Fibroblast of lung (primary cell): ENCODE measurements around the gene PPFIA2. TPM values are rescaled to one million over a fixed set of nuclear protein-coding genes. Genes with fewer than 3 reads are reported as not detected.

Source experiments
- DNase-seq, 2 donors: peaks; one replicate each; pipeline versions ENCODE4 v3.0.0 to v3.0.0-alpha.2; 2010; ENCODE audit warnings: low read depth in 2 of 2
- H2AFZ ChIP-seq: 2 replicates; pipeline ENCODE4 v1.5.1; 2012; ENCODE audit warnings: low read length, control low read depth, inconsistent platforms
- H3K27ac ChIP-seq: 2 replicates; pipeline ENCODE4 v1.5.1; 2011; ENCODE audit warnings: low read length, control low read depth; ENCODE audit not compliant: insufficient read depth
- H3K27me3 ChIP-seq: 2 replicates; pipeline ENCODE4 v1.5.1; 2011; ENCODE audit warnings: mild to moderate bottlenecking, low read length; ENCODE audit not compliant: control insufficient read depth, insufficient read depth
- H3K36me3 ChIP-seq: 2 replicates; pipeline ENCODE4 v1.5.1; 2011; ENCODE audit warnings: low read length; ENCODE audit not compliant: control insufficient read depth, insufficient read depth
- H3K4me1 ChIP-seq: 2 replicates; pipeline ENCODE4 v1.5.1; 2011; ENCODE audit warnings: low read length; ENCODE audit not compliant: control insufficient read depth, insufficient read depth; ENCODE audit errors: extremely low read depth
- H3K4me2 ChIP-seq: 2 replicates; pipeline ENCODE4 v1.5.1; 2011; ENCODE audit warnings: low read length, control low read depth; ENCODE audit not compliant: insufficient read depth; ENCODE audit errors: extremely low read depth
- H3K4me3 ChIP-seq, 4 experiments: fragments of 200-600 bp in 1 of 4; sonication (generic) in 1 of 4; replicated peaks in 1 of 4; 2 replicates each; pipeline ENCODE4 v1.5.1; 2011 to 2016; ENCODE audit warnings: low read length in 4 of 4, low read depth in 3 of 4, mild to moderate bottlenecking in 3 of 4, control low read depth in 2 of 4, inconsistent platforms in 1 of 4, mixed read lengths in 1 of 4; ENCODE audit not compliant: insufficient read depth in 1 of 4; ENCODE audit errors: control extremely low read depth in 1 of 4
- H3K79me2 ChIP-seq: 2 replicates; pipeline ENCODE4 v1.5.1; 2012; ENCODE audit warnings: mild to moderate bottlenecking, low read length, inconsistent platforms; ENCODE audit not compliant: control insufficient read depth, insufficient read depth
- H3K9ac ChIP-seq: 2 replicates; pipeline ENCODE4 v1.5.1; 2011; ENCODE audit warnings: mild to moderate bottlenecking, low read length, control low read depth; ENCODE audit not compliant: insufficient read depth
- H3K9me3 ChIP-seq: 2 replicates; pipeline ENCODE4 v1.5.1; 2012; ENCODE audit warnings: low read depth, low read length; ENCODE audit not compliant: control insufficient read depth, insufficient read depth
- H4K20me1 ChIP-seq: 2 replicates; pipeline ENCODE4 v1.5.1; 2011; ENCODE audit warnings: low read length; ENCODE audit not compliant: control insufficient read depth, insufficient read depth; ENCODE audit errors: extremely low read depth
- EZH2 ChIP-seq: IDR thresholded peaks from 2 replicates; pipeline ENCODE4 v1.5.1; 2012; ENCODE audit warnings: low read length, control low read depth, mild to moderate bottlenecking; ENCODE audit errors: missing control alignments
- polyA plus RNA-seq, 2 donors: library from polyadenylated mRNA; depleted of rRNA in 1 of 2; stranded (reverse) in 1 of 2; unstranded in 1 of 2; fragments of >200 nt; gene quantifications; 2 replicates each; pipeline ENCODE4 v1.2.1, GENCODE V29; 2011 to 2012; ENCODE audit warnings: missing spikeins in 1 of 2
- total RNA-seq: library from RNA; depleted of rRNA; stranded (reverse); fragments of >200 nt; gene quantifications from 2 replicates; pipeline ENCODE4 v1.2.1, GENCODE V29; 2014
- TF ChIP-seq, protein P1 (sequence below), 2 donors: IDR thresholded peaks in 1 of 2; conservative IDR thresholded peaks in 1 of 2; 1 replicate in 1 of 2; 2 replicates in 1 of 2; pipeline ENCODE4 v1.5.1; 2011 to 2012; ENCODE audit warnings: low read length in 2 of 2, control low read depth in 1 of 2, inconsistent platforms in 1 of 2, low read depth in 1 of 2, mild to moderate bottlenecking in 1 of 2

The PPFIA2 gene
- total and polyA plus RNA-seq, 2 donors (not counting 1 experiment from before 2014, with no cell fraction given), result 0.54 to 2.1 TPM

DNA sequence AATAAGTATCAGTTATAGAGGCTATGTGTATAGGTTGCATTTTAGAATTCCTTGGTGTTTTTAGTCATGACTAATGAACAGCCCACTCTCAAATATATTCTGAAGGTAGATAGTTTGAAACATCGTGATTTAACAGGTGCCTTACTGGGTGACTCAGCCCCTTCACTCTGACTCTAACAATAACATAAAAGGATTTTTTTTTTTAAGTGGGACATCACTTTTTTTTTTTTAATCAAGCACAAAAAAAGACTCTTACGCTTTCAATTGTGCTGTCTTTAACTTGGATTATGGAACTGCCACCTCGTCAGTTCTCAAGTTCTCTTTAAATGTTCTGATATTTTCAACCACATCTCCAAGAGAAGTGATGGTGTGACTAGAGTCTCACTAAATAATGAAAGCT, 46.6 kb downstream of the PPFIA2 start:
- H3K36me3 ChIP-seq, result no peaks in the 10 kb centered on the region
- peak in 1 of 2 donors; percentile 10 for DNase-seq
- no peak overlapping the region for H3K9ac ChIP-seq
- H4K20me1 ChIP-seq, result no peaks in the 10 kb centered on the region
- no peak overlapping the region for H2AFZ ChIP-seq
- H3K4me3 ChIP-seq, result no peak overlapping the region
- TF ChIP-seq, protein P1, sequence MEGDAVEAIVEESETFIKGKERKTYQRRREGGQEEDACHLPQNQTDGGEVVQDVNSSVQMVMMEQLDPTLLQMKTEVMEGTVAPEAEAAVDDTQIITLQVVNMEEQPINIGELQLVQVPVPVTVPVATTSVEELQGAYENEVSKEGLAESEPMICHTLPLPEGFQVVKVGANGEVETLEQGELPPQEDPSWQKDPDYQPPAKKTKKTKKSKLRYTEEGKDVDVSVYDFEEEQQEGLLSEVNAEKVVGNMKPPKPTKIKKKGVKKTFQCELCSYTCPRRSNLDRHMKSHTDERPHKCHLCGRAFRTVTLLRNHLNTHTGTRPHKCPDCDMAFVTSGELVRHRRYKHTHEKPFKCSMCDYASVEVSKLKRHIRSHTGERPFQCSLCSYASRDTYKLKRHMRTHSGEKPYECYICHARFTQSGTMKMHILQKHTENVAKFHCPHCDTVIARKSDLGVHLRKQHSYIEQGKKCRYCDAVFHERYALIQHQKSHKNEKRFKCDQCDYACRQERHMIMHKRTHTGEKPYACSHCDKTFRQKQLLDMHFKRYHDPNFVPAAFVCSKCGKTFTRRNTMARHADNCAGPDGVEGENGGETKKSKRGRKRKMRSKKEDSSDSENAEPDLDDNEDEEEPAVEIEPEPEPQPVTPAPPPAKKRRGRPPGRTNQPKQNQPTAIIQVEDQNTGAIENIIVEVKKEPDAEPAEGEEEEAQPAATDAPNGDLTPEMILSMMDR (conservative IDR thresholded peaks at IDR 0.05 in 1 of 2, IDR thresholded peaks at IDR 0.05 in 1 of 2; ENCODE audit: low read depth in 1 of 2, low read length in 2 of 2), result no peak
- TF ChIP-seq EZH2, result no peak
- H3K27me3 ChIP-seq, result no peaks in the 10 kb centered on the region
- no peak overlapping the region for H3K27ac ChIP-seq
- H3K4me1 ChIP-seq, result no peaks in the 10 kb centered on the region
- no peak overlapping the region for H3K4me2 ChIP-seq
- no peaks in the 10 kb centered on the region for H3K79me2 ChIP-seq
- no peaks in the 10 kb centered on the region for H3K9me3 ChIP-seq

DNA sequence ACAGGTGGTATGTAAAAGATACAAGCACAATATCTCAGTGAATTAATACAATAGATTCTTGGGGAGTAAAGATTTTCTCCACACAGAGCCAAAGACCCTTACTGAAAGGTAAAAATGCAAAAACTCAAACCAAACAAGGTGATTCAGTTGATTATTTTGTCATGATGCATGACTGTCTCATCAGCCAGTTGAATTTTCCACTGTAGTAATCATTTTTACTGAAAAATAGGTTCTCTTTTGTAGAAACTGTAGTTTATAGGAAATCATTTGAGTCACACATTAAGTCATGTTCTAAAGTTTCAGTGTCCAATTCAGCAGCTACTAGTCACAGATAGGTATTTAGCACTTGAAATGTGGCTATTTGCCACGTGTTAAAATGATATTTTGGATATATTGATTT, 53.6 kb downstream of the PPFIA2 start:
- Histone ChIP-seq H3K4me3 (no peak overlapping the region), H4K20me1 (no peaks in the 10 kb centered on the region), H3K9ac (no peak overlapping the region), H3K27me3 (no peaks in the 10 kb centered on the region), H3K4me2 (no peak overlapping the region), H3K27ac (no peak overlapping the region), H3K4me1 (no peaks in the 10 kb centered on the region), H3K9me3 (no peaks in the 10 kb centered on the region), H3K36me3 (no peaks in the 10 kb centered on the region), H2AFZ (no peak overlapping the region), H3K79me2 (no peaks in the 10 kb centered on the region)
- no peak for TF ChIP-seq EZH2
- DNase-seq, result peak in 1 of 2 donors; percentile 50

DNA sequence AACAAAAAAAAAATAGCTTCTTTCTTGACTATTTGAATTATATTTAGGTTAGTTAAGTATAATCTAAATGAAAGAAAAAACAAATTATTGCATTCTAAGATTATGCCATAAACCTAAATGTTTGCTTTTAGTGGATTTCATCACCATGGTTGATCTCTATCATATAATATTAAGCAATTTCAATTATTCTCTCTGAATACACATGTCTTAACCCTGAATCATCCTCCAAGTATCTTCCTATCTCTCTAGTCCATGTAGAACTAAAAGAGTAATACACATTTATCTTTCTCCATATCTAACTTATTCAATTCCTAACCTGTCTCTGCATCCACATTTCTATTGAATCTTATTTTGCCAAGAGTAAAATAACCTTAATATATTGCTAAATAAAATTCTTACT, 59.6 kb downstream of the PPFIA2 start:
- Histone ChIP-seq H4K20me1 (no peaks in the 10 kb centered on the region), H3K27me3 (no peaks in the 10 kb centered on the region), H3K9me3 (no peaks in the 10 kb centered on the region), H3K4me1 (no peaks in the 10 kb centered on the region), H3K36me3 (no peaks in the 10 kb centered on the region), H3K79me2 (no peaks in the 10 kb centered on the region), H2AFZ (no peak overlapping the region), H3K4me3 (no peak overlapping the region), H3K27ac (no peak overlapping the region), H3K4me2 (no peak overlapping the region), H3K9ac (no peak overlapping the region)
- TF ChIP-seq, protein P1 (conservative IDR thresholded peaks at IDR 0.05 in 1 of 2, IDR thresholded peaks at IDR 0.05 in 1 of 2; ENCODE audit: low read depth in 1 of 2, low read length in 2 of 2), result no peak
- TF ChIP-seq EZH2, result no peak
- DNase-seq, result no peak
